ENCODE results near the gene FAM120C.

FAM120C gene

GRCh38 chrX:54157561-54157960 is 25.5 kb downstream of the FAM120C start:
- no peak for DNase-seq (ENCODE audit: low read depth in 3 of 3)

GRCh38 chrX:54134269-54134668 is 48.8 kb downstream of the FAM120C start:
- no peak for DNase-seq (ENCODE audit: low read depth in 3 of 3)

- no peak for DNase-seq (ENCODE audit: low read depth in 3 of 3)
Observed at GRCh38 chrX:54116391-54116790, 66.7 kb downstream of the FAM120C start.

- DNase-seq (ENCODE audit: low read depth in 3 of 3), result no peak
Observed at GRCh38 chrX:54093571-54093970, 89.5 kb downstream of the FAM120C start.

GRCh38 chrX:54093159-54093558 is 89.9 kb downstream of the FAM120C start:
- DNase-seq (ENCODE audit: low read depth in 3 of 3), result no peak

- no peak for DNase-seq (ENCODE audit: low read depth in 3 of 3)
Observed at GRCh38 chrX:54090880-54091279, 92.2 kb downstream of the FAM120C start.

- DNase-seq (ENCODE audit: low read depth in 3 of 3), result no peak
Observed at GRCh38 chrX:54089191-54089590, 93.9 kb downstream of the FAM120C start.

- no peak for DNase-seq (ENCODE audit: low read depth in 3 of 3)
Observed at GRCh38 chrX:54087661-54088060, 95.4 kb downstream of the FAM120C start.

- DNase-seq (ENCODE audit: low read depth in 3 of 3), result no peak
Observed at GRCh38 chrX:54085666-54086065, 97.4 kb downstream of the FAM120C start.

GRCh38 chrX:54076903-54077302 is 106.2 kb downstream of the FAM120C start:
- DNase-seq (ENCODE audit: low read depth in 3 of 3), result no peak

GRCh38 chrX:54074826-54075225 is 108.2 kb downstream of the FAM120C start:
- DNase-seq (ENCODE audit: low read depth in 3 of 3), result no peak

- DNase-seq (ENCODE audit: low read depth in 3 of 3), result no peak
Observed at GRCh38 chrX:54067766-54068165, 115.3 kb downstream of the FAM120C start.

GRCh38 chrX:54066841-54067240 is 116.2 kb downstream of the FAM120C start:
- no peak for DNase-seq (ENCODE audit: low read depth in 3 of 3)

GRCh38 chrX:54064564-54064963 is 118.5 kb downstream of the FAM120C start:
- DNase-seq (ENCODE audit: low read depth in 3 of 3), result no peak

- no peak for DNase-seq (ENCODE audit: low read depth in 3 of 3)
Observed at GRCh38 chrX:54063361-54063760, 119.7 kb downstream of the FAM120C start.

- DNase-seq (ENCODE audit: low read depth in 3 of 3), result no peak
Observed at GRCh38 chrX:54049801-54050200, 133.3 kb downstream of the FAM120C start.

- no peak for DNase-seq (ENCODE audit: low read depth in 3 of 3)
Observed at GRCh38 chrX:54048412-54048811, 134.6 kb downstream of the FAM120C start.

- DNase-seq (ENCODE audit: low read depth in 3 of 3), result no peak
Observed at GRCh38 chrX:54045563-54046228, 137.4 kb downstream of the FAM120C start.

- DNase-seq (ENCODE audit: low read depth in 3 of 3), result no peak
Observed at GRCh38 chrX:54044877-54045338, 138.1 kb downstream of the FAM120C start.

- peak; percentile 82 to 89 (median 89) for DNase-seq (ENCODE audit: low read depth in 3 of 3)
Observed at GRCh38 chrX:54044126-54044876, 138.8 kb downstream of the FAM120C start, which contains the start of gene PHF8. TSS of gene PHF8 (minus strand) at chrX:54044473. CDS start at chrX:54042728, 1,745 bp downstream.

- peak in 2 of 3 donors; percentile 3 to 10 for DNase-seq (ENCODE audit: low read depth in 3 of 3)
Observed at GRCh38 chrX:54043541-54044125, 139.4 kb downstream of the FAM120C start.

GRCh38 chrX:54043056-54043455 is 140.0 kb downstream of the FAM120C start:
- no peak for DNase-seq (ENCODE audit: low read depth in 3 of 3)

- peak in 2 of 3 donors; percentile 1 to 17 for DNase-seq (ENCODE audit: low read depth in 3 of 3)
Observed at GRCh38 chrX:54042609-54043021, 140.4 kb downstream of the FAM120C start.

Data from stimulated activated CD4-positive, alpha-beta T cell treated with anti-CD3 and anti-CD28 coated beads, TNF-alpha, amount 100 ng/mL, for 48 hours (primary cell).